Stomach (tissue), 4 donors: Measurements from ENCODE around the gene TTC39B.

ENCODE experiments used
- CTCF ChIP-seq, 7 experiments: fragments of 450-650 bp in 4 of 7; fragments of 200-600 bp in 3 of 7; sonication (generic) in 3 of 7; IDR thresholded peaks; one replicate each; pipeline ENCODE4 v1.5.1; 2016 to 2019; ENCODE audit warnings: antibody characterized with exemption in 7 of 7, control low read depth in 2 of 7, mild to moderate bottlenecking in 1 of 7
- EP300 ChIP-seq: sonication (generic); formaldehyde crosslinking; IDR thresholded peaks from one replicate; pipeline ENCODE4 v1.6.1; 2017; ENCODE audit warnings: antibody characterized with exemption
- POLR2A ChIP-seq, 4 donors: fragments of 450-650 bp; IDR thresholded peaks; one replicate each; pipeline ENCODE4 v1.6.1; 2016; ENCODE audit warnings: antibody characterized with exemption in 4 of 4, control low read depth in 2 of 4, mild to moderate bottlenecking in 1 of 4, moderate library complexity in 1 of 4
- POLR2AphosphoS5 ChIP-seq, 3 donors: sonication (generic); formaldehyde crosslinking; IDR thresholded peaks; one replicate each; pipeline ENCODE4 v1.6.1; 2016; ENCODE audit warnings: antibody characterized with exemption in 3 of 3

- TF ChIP-seq CTCF (IDR thresholded peaks at IDR 0.05), result no peak
- TF ChIP-seq POLR2AphosphoS5 (IDR thresholded peaks at IDR 0.05), result no peak
- no peak for TF ChIP-seq EP300
- TF ChIP-seq POLR2A (IDR thresholded peaks at IDR 0.05), result no peak
These were observed 124.9 kb downstream of the TTC39B start for GRCh38 chr9:15182101-15182551.
